Effector CD4-positive, alpha-beta T cell (primary cell): ENCODE data around the gene MECP2.
A peak's percentile ranks its signal among the peaks of the same experiment; 100 is the strongest.

ENCODE experiments used
- DNase-seq: peaks from one replicate; pipeline ENCODE4 v3.0.0-alpha.2; 2020

MECP2 gene

GRCh38 chrX:154030715-154031305, 66.7 kb downstream of the MECP2 start:
- no peak for DNase-seq

- no peak for DNase-seq
Observed at GRCh38 chrX:154030266-154030665, 67.3 kb downstream of the MECP2 start.

DNA sequence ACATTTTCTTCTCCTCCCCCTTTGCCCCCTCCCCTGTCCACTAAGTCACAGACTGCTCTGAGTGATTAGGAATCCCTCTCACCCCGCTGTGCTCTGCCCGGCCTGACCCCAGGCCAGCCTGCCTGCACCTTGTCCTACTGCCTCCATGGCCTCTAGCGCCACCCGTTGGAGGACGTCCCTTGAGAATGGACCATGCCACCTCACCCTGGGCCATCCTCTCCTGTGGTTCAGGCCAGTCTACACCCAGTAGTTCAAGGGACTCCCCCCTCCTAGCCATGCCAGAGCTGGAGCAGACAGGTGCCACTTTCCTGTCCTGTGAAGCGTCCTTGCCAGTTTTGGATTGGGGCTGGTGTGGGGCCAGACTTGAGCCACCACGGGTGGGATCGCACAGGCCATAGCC, 68.1 kb downstream of the MECP2 start:
- DNase-seq, result no peak

GRCh38 chrX:154028502-154029184, 68.9 kb downstream of the MECP2 start:
- DNase-seq, result no peak

GRCh38 chrX:154027986-154028385, 69.5 kb downstream of the MECP2 start:
- DNase-seq, result no peak

GRCh38 chrX:154027022-154027402, 70.5 kb downstream of the MECP2 start:
- no peak for DNase-seq

GRCh38 chrX:154026136-154027021, 71.1 kb downstream of the MECP2 start:
- no peak for DNase-seq

DNA sequence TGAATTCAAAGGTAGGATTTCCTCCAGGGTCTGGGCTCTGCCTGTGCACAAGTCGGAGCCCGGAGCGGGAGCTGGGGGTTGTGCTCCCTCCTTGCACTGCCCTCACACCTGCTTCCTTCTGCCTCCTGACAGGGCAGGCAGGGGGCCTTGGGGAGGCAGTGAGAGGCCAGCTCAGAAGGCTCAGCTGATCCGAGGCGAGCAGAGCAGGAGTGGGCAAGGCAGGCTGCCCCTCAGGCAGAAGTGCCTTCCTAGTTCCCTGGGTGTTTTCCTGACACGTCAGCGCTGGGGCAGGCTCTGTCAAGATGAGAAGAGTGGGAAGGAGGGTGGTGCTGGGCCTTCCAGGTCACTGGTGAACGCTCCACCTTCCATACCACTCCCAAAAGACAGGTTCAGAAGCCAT, 72.3 kb downstream of the MECP2 start:
- no peak for DNase-seq

- no peak for DNase-seq
Observed at GRCh38 chrX:154024271-154024670, 73.2 kb downstream of the MECP2 start.

- no peak for DNase-seq
Observed at GRCh38 chrX:154023276-154024000, 74.1 kb downstream of the MECP2 start.

GRCh38 chrX:154022108-154022507, 75.4 kb downstream of the MECP2 start:
- no peak for DNase-seq

GRCh38 chrX:154021131-154021611, 76.3 kb downstream of the MECP2 start:
- no peak for DNase-seq

- no peak for DNase-seq
Observed at GRCh38 chrX:154020536-154021115, 76.9 kb downstream of the MECP2 start.

DNA sequence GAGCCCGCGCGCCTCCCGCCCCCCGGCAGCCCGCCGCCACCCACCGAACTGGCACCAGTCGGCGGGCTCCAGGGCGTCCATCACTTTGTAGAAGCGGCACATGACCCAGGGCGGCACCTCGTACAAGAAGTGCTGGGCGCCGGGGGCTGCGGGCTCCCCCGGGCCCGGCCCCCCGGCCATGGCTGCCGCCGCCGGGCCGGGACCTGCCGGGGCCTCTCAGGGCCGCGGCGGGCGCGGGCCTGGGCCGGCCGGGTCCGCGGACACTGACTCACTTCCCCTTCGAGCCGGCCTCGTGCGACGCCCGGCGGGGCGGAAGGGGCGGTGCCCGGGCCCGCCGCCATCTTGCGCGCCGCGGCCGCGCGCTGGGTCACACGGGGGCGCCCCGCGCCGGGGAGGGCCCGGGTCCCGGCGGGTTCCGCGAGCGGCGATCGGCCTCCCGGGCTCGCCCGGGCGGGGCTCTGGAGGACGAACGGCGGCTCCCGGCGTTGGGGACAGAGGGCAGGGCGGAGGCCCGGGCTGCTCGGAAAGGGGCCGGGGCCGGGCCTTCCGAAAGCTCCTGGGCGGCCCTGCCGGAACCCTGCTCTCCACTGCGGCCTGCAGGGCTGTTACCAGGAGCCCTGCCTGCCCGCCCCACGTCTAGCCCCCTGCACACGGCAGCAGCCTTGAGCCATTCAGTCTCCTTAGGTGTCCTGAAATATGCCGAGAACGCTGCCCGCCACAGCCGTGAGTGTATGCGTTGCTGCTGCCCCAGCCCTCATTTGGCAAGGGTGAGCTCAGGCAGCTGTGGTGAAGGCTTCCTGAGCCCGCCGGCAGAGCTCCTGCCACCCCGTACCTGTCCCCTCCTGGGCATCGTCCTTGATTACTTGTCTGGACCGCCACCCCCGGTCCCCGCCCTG, 77.6 kb downstream of the MECP2 start, which contains the start of gene IRAK1:
TSS of gene IRAK1 (minus strand) at position 270 of the 896 bp plus-strand sequence. CDS start at position 180, 90 bp downstream.
- DNase-seq, result peak; percentile 29

DNA sequence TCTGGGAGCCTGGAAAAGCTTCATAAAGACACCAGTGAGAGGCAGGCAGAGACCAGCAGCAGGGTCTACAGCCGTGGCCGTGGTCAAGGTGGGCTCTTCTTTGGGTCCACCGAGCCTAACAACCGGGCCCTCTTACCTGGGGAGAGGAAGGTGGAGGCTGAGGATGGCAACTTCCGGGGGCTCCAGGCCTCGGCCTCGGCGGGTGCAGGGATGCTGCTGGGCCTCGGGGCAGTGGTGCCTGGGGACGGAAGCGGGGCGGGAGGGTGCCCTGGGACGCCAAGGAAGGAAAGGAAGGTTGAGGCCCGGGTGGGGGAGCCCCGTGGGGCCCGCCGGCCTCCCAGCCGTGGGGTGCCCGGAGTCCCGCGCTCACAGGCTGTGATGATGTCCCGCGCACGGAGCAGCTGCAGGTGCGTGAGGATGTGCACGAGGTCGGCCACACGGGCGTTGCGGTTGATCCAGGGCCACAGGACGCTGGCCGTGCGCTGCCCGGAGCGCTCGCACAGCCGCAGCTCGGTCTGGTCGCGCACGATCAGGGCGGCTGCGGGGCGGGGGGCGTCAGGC, 78.4 kb downstream of the MECP2 start:
- no peak for DNase-seq

DNA sequence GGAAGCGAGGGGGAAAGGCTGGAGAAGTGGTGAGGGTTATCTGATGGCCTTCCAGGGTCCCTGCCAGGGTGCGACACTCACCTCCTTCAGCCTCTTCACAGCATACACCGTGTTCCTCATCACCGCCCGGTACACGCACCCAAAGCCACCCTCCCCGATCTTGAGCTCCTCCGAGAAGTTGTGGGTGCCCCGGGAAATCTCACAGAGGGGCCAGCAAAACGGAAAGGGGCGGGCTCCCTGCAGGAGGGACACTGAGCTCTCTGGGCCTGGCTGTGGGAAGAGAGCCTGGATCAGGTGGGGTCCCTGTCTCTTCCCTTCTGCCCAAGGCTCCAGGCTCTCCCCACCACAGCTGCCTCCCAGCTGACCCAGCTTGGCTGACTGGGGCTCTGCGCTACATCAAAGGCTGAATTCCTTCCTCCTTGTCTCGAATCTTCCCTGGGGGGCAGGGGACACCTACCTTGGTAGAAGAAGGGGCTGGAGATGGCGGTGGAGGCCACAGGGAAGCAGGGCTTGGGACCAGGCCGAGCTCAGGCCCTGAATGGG, 78.9 kb downstream of the MECP2 start:
- DNase-seq, result no peak

GRCh38 chrX:154017766-154018517, 79.6 kb downstream of the MECP2 start:
- DNase-seq, result no peak

- DNase-seq, result no peak
Observed at GRCh38 chrX:154016366-154017076, 81.0 kb downstream of the MECP2 start.

- no peak for DNase-seq
Observed at GRCh38 chrX:154015581-154016264, 81.8 kb downstream of the MECP2 start.
